ENCODE results near the gene MACROD2. TPM values are rescaled to one million over a fixed set of nuclear protein-coding genes. Genes with fewer than 3 reads are reported as not detected.

MACROD2 gene
- total RNA-seq, 1 experiment from 2014 or later, result 1.6 TPM

GRCh38 chr20:15571056-15571455 lies 1575.7 kb downstream of the MACROD2 start:
- no peak overlapping the region for H4K91ac ChIP-seq (ENCODE audit: insufficient read length, low read depth, low read length)
- no peaks in the 10 kb centered on the region for H4K20me1 ChIP-seq (ENCODE audit: control insufficient read depth, insufficient read depth, insufficient read length)
- no peak overlapping the region for H3K27ac ChIP-seq (ENCODE audit: insufficient read length, low read depth, low read length)
- H2BK12ac ChIP-seq (ENCODE audit: insufficient read length, low read depth, low read length), result no peak overlapping the region
- H3K56ac ChIP-seq (ENCODE audit: insufficient read length, low read depth, low read length), result no peak overlapping the region
- H2BK120ac ChIP-seq (ENCODE audit: low read depth, low read length, poor library complexity, severe bottlenecking), result no peak overlapping the region
- no peak overlapping the region for H3K23ac ChIP-seq (ENCODE audit: insufficient read length, low read depth, low read length)
- H2BK5ac ChIP-seq (ENCODE audit: insufficient read length, low read length), result no peak overlapping the region
- H3K4me2 ChIP-seq (ENCODE audit: insufficient read depth, insufficient read length, low read length), result no peak overlapping the region
- no peak for TF ChIP-seq CTCF (conservative IDR thresholded peaks at IDR 0.05)
- H3K4ac ChIP-seq (ENCODE audit: low read depth, low read length), result no peak overlapping the region
- H3K27me3 ChIP-seq (ENCODE audit: insufficient read depth, low read length), result no peaks in the 10 kb centered on the region
- no peak overlapping the region for H3K18ac ChIP-seq (ENCODE audit: insufficient read length, low read depth, low read length)
- DNase-seq, result no peak
- no peak overlapping the region for H3T11ph ChIP-seq (ENCODE audit: low read length)
- Mint-ChIP-seq H3K36me3 (ENCODE audit: insufficient read depth in 1 of 3, low read depth in 3 of 3) (no peaks in the 10 kb centered on the region), H3K9me3 (no peaks in the 10 kb centered on the region), H3K4me1 (peaks cover 4 to 9% of the 10 kb centered on the region in 2 experiments; a peak in 2 of 4 replicates), H3K4me3 (no peak overlapping the region), H3K27me3 (ENCODE audit: low read depth) (no peaks in the 10 kb centered on the region), H3K27ac (no peak overlapping the region)
- H3K79me2 ChIP-seq (ENCODE audit: insufficient read depth, low read length), result no peaks in the 10 kb centered on the region
- H4K8ac ChIP-seq (replicated peaks; ENCODE audit: insufficient read length, low read depth, low read length), result no peak overlapping the region
- no peaks in the 10 kb centered on the region for H3K4me1 ChIP-seq (ENCODE audit: insufficient read depth, low read length)
- H3K9me3 ChIP-seq (ENCODE audit: control insufficient read depth, low read depth, low read length), result no peaks in the 10 kb centered on the region
- H3K23me2 ChIP-seq (ENCODE audit: insufficient read length, low read depth, low read length, poor library complexity, severe bottlenecking), result no peaks in the 10 kb centered on the region
- H3K79me1 ChIP-seq (ENCODE audit: insufficient read depth, low read depth, low read length, poor library complexity, severe bottlenecking), result no peaks in the 10 kb centered on the region
- H3K14ac ChIP-seq (ENCODE audit: insufficient read depth, low read length), result no peak overlapping the region
- H2AFZ ChIP-seq (ENCODE audit: low read length), result no peak overlapping the region
- H2AK5ac ChIP-seq (ENCODE audit: insufficient read length, low read length), result no peak overlapping the region
- no peak overlapping the region for H2BK20ac ChIP-seq (ENCODE audit: low read depth, low read length, poor library complexity, severe bottlenecking)
- no peak overlapping the region for H4K5ac ChIP-seq (ENCODE audit: insufficient read length, low read depth, low read length)
- H2BK15ac ChIP-seq (ENCODE audit: low read depth, low read length), result no peak overlapping the region
- H3K9ac ChIP-seq (ENCODE audit: extremely low read depth, insufficient read length, low read length), result no peak overlapping the region

Measured in H9 (cell line).